Esophagus squamous epithelium (tissue), 5 donors: ENCODE measurements around the gene OBSCN. TPM values are rescaled to one million over a fixed set of nuclear protein-coding genes. Genes with fewer than 3 reads are reported as not detected.

Experiments
- DNase-seq: peaks from one replicate; lab custom pipeline; 2025; lab: John Stamatoyannopoulos, UW
- H3K27ac ChIP-seq, 4 donors: fragments of 200-600 bp; sonication (generic); one replicate each; pipeline ENCODE4 v1.5.1; 2016 to 2019; ENCODE audit warnings: mild to moderate bottlenecking in 1 of 4
- H3K27me3 ChIP-seq, 4 donors: fragments of 200-600 bp; sonication (generic); 1 replicate in 3 of 4; 2 replicates in 1 of 4; pipeline versions ENCODE4 v1.5.1 to v1.6.0; 2017 to 2021; ENCODE audit warnings: antibody characterized with exemption in 1 of 4
- H3K36me3 ChIP-seq, 3 donors: fragments of 200-600 bp; sonication (generic); one replicate each; pipeline ENCODE4 v1.5.1; 2016 to 2019
- H3K4me1 ChIP-seq, 3 donors: fragments of 200-600 bp; sonication (generic); one replicate each; pipeline ENCODE4 v1.5.1; 2017 to 2019
- H3K4me3 ChIP-seq, 4 donors: fragments of 200-600 bp; sonication (generic); 1 replicate in 3 of 4; 2 replicates in 1 of 4; pipeline ENCODE4 v1.5.1; 2016 to 2019; ENCODE audit warnings: mild to moderate bottlenecking in 2 of 4, moderate library complexity in 1 of 4
- H3K9me3 ChIP-seq, 3 donors: fragments of 200-600 bp; sonication (generic); one replicate each; pipeline ENCODE4 v1.5.1; 2016 to 2019
- POLR2A ChIP-seq, 4 donors: fragments of 450-650 bp; IDR thresholded peaks; one replicate each; pipeline ENCODE4 v1.6.1; 2017; ENCODE audit warnings: antibody characterized with exemption in 4 of 4, mild to moderate bottlenecking in 4 of 4, moderate library complexity in 3 of 4
- WGBS, 2 donors: methylation state at CpG; one replicate each; pipeline ENCODE4 v1.1.5; 2018; 5-methylcytosine and 5-hydroxymethylcytosine counted together
- intact Hi-C: fragments of 100-400 bp; cut with DNase I; formaldehyde crosslinking; loops from one replicate; pipeline ENCODE4 v1.15.0; 2022
- total RNA-seq, 4 donors: library from RNA; depleted of rRNA; stranded (reverse); fragments of >200 nt; gene quantifications; one replicate each; pipeline ENCODE4 v1.1.0, GENCODE V29; 2016
- TF ChIP-seq, protein P1 (sequence below), 6 experiments: fragments of 450-650 bp in 4 of 6; fragments of 200-600 bp in 2 of 6; sonication (generic) in 2 of 6; IDR thresholded peaks; one replicate each; pipeline ENCODE4 v1.5.1; 2016 to 2019; ENCODE audit warnings: antibody characterized with exemption in 6 of 6, mild to moderate bottlenecking in 4 of 6, moderate library complexity in 4 of 6
- donor health status: DM: yes; HTN: yes; CAD: no.

The OBSCN gene
- total RNA-seq, 4 donors from 2014 or later = 4.0 to 53.2 (median 13.8) TPM

DNA sequence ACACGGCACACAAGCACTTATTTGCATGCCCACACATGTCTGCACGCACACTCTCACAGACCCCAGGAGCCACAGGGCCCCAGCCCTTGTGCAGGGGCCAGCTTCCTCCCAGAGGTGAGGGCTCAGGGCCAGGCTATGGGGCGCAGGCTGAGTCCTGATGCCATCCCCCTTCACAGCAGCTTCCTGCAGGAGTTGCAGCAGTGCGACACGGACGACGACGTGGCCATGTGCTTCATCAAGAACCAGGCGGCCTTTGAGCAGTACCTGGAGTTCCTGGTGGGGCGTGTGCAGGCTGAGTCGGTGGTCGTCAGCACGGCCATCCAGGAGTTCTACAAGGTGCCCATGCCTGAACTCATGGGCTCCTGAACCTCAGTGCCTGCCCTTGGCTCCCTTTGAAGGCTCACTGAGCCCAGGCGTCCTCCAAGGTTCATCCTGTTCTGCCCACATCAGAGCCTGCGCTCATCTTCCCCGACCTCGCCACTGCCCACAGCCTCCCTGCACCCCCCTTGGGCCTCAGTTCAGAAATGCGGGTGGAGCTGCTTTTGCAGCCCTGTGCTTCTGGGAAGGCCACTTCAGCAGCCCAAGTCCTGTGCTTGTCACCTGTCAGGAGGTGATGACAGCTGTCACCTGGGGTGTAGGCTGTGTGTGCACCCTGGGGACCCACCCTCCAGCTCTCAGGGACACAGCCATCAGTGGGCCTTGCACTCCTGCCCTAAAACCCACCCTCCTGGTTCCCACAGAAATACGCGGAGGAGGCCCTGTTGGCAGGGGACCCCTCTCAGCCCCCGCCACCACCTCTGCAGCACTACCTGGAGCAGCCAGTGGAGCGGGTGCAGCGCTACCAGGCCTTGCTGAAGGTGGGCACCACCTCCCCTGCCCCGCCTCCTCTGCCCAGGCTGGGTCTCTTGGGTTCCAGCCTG lies 132.2 kb downstream of the OBSCN start:
- WGBS, 2 donors = 89 to 91% methylated on average over 13 to 16 of the region's 24 CpGs
- H3K27ac ChIP-seq = no peak overlapping the region
- no peaks in the 10 kb centered on the region for H3K9me3 ChIP-seq
- no peak for DNase-seq
- peaks cover 0 to 83% (median 0%) of the 10 kb centered on the region in 3 donors for H3K36me3 ChIP-seq
- no peaks in the 10 kb centered on the region for H3K27me3 ChIP-seq
- no peak for TF ChIP-seq POLR2A (IDR thresholded peaks at IDR 0.05)
- TF ChIP-seq, protein P1, sequence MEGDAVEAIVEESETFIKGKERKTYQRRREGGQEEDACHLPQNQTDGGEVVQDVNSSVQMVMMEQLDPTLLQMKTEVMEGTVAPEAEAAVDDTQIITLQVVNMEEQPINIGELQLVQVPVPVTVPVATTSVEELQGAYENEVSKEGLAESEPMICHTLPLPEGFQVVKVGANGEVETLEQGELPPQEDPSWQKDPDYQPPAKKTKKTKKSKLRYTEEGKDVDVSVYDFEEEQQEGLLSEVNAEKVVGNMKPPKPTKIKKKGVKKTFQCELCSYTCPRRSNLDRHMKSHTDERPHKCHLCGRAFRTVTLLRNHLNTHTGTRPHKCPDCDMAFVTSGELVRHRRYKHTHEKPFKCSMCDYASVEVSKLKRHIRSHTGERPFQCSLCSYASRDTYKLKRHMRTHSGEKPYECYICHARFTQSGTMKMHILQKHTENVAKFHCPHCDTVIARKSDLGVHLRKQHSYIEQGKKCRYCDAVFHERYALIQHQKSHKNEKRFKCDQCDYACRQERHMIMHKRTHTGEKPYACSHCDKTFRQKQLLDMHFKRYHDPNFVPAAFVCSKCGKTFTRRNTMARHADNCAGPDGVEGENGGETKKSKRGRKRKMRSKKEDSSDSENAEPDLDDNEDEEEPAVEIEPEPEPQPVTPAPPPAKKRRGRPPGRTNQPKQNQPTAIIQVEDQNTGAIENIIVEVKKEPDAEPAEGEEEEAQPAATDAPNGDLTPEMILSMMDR (IDR thresholded peaks at IDR 0.05) = no peak
- intact Hi-C loops = no loop called here
- no peaks in the 10 kb centered on the region for H3K4me1 ChIP-seq
- H3K4me3 ChIP-seq = no peak overlapping the region

DNA sequence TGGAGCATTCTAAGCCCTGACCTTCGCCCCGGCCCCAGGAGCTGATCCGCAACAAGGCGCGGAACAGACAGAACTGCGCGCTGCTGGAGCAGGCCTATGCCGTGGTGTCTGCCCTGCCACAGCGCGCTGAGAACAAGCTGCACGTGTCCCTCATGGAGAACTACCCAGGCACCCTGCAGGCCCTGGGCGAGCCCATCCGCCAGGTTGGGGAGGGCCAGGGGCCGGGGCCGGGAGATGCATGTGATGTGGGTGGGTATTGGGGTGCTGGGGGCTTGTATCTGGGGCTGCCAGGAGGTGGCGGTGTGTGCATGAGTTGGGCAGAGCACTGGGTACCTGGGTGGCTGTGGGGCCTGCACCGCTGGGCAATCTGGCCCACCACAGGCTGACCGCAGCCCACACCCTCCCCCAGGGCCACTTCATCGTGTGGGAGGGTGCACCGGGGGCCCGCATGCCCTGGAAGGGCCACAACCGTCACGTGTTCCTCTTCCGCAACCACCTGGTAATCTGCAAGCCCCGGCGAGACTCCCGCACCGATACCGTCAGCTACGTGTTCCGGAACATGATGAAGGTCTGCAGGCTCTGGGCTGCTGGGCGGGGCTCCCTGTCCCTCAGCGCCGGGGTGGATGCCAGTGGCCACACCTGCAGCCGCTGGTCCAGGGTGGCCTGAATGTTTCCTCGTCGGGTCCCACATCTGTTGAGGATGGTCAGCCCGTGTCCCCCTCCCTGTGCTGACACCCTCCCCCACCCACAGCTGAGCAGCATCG lies 133.0 kb downstream of the OBSCN start:
- H3K27me3 ChIP-seq = no peaks in the 10 kb centered on the region
- H3K4me3 ChIP-seq = no peak overlapping the region
- no peaks in the 10 kb centered on the region for H3K9me3 ChIP-seq
- H3K27ac ChIP-seq = no peak overlapping the region
- TF ChIP-seq, protein P1 (IDR thresholded peaks at IDR 0.05) = peak in 1 of 6 experiments; percentile 14
- TF ChIP-seq POLR2A (IDR thresholded peaks at IDR 0.05) = no peak
- H3K36me3 ChIP-seq = peaks cover 0 to 77% (median 0%) of the 10 kb centered on the region in 3 donors
- no peaks in the 10 kb centered on the region for H3K4me1 ChIP-seq
- WGBS, 2 donors = 73 to 86% methylated on average over 7 to 9 of the region's 39 CpGs
- no peak for DNase-seq
- intact Hi-C loops = no loop called here

DNA sequence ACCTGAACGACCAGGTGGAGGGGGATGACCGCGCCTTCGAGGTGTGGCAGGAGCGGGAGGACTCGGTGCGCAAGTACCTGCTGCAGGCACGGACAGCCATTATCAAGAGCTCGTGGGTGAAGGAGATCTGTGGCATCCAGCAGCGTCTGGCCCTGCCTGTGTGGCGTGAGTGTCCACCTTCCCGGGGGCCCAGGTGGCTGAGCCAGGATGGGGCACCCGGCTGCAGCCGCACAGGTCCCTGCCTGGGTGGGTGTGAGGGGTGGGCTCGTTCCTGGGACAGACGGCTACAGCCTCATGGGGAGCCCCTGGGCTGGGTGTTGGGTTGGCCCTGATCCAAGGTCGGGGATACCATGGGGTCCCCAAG lies 133.6 kb downstream of the OBSCN start:
- no peaks in the 10 kb centered on the region for H3K4me1 ChIP-seq
- no peak overlapping the region for H3K27ac ChIP-seq
- no CpG with 5 or more reads among the region's 17 CpGs for WGBS, 2 donors
- H3K4me3 ChIP-seq = no peak overlapping the region
- intact Hi-C loops = no loop called here
- TF ChIP-seq, protein P1 (IDR thresholded peaks at IDR 0.05) = no peak
- TF ChIP-seq POLR2A (IDR thresholded peaks at IDR 0.05) = no peak
- no peaks in the 10 kb centered on the region for H3K27me3 ChIP-seq
- no peak for DNase-seq
- peaks cover 0 to 73% (median 0%) of the 10 kb centered on the region in 3 donors for H3K36me3 ChIP-seq
- H3K9me3 ChIP-seq = no peaks in the 10 kb centered on the region

DNA sequence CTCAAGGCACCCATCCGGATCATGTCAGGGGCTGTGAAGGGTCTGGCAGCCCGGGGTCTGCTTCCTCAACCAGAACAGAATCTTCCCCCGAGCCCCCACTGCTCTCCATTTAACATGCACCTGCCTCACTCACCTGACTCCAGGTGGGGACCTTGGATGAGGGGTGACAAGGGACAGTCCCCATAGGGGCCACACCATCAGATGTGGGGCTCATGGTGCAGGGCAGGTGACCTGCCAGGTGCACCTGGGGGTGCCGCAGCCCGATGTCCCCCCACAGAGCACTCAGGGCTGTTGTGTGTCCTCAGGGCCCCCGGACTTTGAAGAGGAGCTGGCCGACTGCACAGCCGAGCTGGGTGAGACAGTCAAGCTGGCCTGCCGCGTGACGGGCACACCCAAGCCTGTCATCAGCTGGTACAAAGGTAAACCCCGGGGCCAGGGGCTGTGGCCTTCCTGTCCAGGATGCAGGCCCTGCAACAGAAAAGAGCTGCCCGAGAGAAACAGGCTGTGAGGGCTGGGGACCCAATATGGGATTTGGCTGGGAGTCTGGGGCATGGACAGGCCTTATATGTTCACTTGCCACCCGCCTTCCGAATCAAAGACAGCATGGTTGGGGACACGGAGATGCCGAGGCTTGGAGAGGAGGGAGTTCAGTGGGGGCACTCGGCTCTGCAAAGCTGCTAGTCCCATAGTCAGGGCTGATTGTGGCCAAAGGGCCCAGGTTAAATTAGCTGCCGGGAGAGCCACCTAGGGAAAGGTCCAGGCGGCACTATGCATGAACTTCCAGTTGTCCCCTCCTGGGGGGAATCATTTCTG lies 134.2 kb downstream of the OBSCN start:
- no peak for DNase-seq
- WGBS, 2 donors = 89 to 92% methylated on average over 5 to 15 of the region's 20 CpGs
- Histone ChIP-seq H3K27me3 (no peaks in the 10 kb centered on the region), H3K9me3 (no peaks in the 10 kb centered on the region), H3K4me3 (no peak overlapping the region), H3K27ac (no peak overlapping the region), H3K36me3 (peaks cover 0 to 67% (median 0%) of the 10 kb centered on the region in 3 donors), H3K4me1 (no peaks in the 10 kb centered on the region)
- intact Hi-C loops = no loop called here
- TF ChIP-seq, protein P1 (IDR thresholded peaks at IDR 0.05) = no peak
- TF ChIP-seq POLR2A (IDR thresholded peaks at IDR 0.05) = no peak
